Inferior parietal cortex (tissue), 1 donor: ENCODE measurements around the gene PEX10.
"Not testable (repeated sequence)": the region's sequence is repeated elsewhere in the genome, so short reads cannot be mapped to it uniquely, and the experiment has no call there.

Experiments used
- DNase-seq: peaks from one replicate; pipeline ENCODE4 v3.0.0-alpha.2; 2016; ENCODE audit errors: extremely low spot score

PEX10 gene

DNA sequence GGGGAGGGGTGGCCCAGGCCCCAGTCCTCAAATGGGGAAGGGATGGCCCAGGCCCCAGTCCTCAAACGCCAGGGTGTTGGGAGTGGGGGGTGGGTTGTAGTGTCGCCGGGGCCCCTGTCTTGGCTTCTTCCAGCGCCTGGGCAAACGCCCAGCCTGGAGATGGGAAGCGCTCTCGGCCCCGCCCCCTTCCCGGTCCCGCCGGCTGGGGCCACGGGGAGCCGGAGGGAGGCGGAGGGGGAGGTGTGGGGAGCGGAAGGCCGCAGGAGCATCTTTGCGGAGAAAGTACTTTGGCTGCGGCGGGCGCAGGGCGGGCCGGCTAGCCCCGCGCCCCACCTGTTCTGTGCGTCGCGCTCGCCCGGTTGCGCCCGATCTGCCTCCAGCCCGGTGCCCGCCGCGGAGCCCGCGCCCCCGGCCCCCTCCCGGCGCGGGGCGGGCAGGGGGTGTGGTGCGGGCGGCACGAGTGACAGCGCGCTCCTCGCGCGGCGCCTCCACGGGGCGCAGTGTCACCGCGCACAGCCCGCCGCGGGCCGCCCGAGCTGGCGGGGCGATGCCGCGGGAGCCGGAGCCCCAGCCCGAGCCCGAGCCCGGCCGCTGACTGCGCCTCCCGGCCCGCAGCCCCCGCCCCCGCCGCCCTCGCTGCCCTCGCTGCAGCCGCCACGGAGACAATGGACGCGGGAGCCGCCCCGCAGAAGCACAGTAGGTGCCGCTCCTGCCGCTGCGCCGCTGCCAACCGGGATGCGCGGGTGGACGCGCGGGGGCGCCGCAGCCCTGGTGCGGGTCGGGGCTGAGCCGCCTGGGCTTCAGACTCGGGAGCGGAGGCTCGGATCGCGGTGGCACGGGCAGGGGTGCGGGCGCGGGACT is 31.1 kb upstream of the PEX10 start:
- DNase-seq = no peak

DNA sequence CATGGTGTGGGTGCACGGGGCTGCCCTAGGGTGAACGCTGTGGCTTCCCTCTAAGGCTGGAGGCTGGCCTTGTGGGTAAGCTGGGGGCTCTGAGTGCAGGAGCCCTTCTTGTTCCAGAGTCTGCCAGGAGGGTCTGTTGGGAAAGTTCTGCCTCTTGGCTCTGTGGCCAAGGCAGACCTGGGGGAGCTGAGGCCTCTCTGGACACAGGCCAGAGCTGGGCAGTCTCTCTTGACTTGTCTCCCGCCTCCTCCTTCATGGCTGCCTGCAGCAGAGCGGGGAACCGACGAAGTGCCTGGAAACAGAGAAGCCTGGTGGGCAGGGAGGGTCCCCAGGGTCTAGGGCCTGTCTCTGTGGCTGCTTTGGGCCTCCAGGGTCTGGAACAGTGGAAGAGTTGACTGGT is 30.3 kb upstream of the PEX10 start:
- no peak for DNase-seq

DNA sequence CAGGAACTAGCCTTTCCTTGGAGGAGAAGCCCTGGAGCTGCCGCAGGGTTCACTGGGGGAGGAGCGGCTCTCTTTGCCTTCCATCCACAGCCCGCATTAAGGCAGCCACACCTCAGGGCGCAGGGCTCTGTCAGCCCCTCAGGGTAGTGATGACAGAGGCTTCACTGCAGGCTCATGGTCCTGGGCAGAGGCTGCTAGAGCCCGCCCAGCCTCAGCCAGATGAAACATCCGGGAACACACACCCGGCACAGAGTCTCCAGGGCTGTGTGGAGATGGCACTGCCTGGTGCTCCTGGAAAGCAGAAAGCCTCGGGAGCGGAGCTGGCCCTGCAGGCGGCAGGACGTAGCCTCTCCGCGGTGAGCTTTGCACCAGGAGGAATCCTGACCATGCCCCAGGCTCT is 29.4 kb upstream of the PEX10 start:
- DNase-seq = no peak

DNA sequence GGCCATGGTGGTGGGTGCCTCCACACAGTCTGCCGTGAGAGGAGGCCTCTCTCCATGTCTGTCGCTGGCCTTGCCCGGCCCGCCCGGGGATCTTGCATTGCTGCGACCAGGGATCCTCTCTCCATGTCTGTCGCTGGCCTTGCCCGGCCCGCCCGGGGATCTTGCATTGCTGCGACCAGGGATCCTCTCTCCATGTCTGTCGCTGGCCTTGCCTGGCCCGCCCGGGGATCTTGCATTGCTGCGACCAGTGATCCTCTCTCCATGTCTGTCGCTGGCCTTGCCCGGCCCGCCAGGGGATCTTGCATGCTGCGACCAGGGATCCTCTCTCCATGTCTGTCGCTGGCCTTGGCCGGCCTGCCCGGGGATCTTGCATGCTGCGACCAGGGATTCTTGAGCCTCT is 28.0 kb upstream of the PEX10 start:
- not testable (repeated sequence) for DNase-seq

DNA sequence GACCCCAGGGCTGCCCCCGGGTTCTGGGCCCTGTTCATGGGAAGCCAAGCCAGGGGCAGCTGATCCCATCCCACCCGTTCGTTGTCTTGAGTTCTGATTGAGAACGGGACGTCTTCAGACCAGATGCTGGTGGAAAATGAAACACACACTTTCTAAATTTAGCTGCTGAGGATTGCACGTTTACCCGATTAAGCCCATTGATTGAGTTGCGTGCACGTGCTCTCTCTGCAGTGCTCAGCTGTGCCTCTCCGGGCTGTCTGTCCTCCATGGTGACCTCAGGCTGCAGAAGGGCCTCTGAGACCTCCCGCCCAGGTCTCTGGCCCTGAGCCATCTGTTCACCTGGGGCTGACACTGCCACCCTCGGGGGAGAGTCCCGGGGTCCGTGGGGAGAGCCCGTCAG is 27.0 kb upstream of the PEX10 start:
- DNase-seq = no peak

DNA sequence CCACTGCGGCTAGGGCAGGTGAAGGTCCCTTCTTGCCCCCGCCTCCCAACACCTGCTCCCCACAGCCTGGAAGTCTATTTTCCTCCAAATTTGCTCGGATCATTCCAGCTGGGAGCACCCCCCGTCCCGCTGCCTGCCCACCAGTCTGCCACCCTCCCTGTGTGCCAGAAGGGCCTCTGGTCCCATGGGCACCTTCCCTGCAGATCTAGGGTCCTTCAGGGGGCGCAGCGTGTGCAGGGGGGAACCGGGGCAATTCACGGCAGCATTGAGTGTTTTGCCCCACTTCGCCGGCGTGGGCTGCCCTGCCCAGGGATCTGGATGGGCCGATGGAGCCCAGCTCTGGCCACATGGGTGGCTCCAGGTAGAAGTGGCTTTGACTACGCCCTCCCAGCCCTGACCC is 26.3 kb upstream of the PEX10 start:
- no peak for DNase-seq

DNA sequence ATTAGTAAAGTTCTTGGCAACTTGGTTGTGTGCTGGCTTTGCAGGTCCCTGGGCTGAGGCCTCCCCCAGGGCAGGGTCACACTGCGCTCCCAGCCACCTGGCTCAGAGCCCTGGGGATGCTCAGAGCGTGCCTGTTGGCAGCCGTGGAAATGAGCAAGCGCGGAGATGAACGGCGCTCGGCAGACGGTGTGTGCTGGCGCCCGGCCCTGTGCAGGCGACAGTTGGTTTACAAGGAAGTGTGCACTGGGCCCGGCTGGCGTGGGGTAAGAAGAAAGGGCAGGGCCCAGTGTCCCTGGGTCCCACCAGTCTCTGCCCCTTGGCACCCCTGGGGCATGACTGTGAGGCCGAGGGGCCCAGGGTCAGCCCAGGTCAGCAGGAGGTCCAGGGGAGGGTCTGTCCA is 25.7 kb upstream of the PEX10 start:
- no peak for DNase-seq

DNA sequence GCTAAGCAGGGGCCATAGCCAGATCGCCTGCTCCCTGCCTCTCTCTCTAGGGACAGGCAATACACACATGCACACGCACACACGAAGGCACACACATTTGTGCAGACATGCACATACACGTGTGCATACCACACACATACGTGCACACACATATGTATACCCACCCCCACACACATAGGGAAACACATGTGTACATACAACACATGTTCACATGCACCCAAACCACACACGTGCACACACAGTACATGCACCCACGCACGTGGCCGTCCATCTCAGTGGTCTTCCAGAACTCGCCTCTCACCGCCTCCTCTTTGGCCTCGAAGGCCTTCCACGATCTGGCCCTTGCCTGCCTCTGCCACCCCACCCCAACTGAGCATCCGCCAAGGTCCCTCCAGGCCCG is 25.3 kb upstream of the PEX10 start:
- no peak for DNase-seq

DNA sequence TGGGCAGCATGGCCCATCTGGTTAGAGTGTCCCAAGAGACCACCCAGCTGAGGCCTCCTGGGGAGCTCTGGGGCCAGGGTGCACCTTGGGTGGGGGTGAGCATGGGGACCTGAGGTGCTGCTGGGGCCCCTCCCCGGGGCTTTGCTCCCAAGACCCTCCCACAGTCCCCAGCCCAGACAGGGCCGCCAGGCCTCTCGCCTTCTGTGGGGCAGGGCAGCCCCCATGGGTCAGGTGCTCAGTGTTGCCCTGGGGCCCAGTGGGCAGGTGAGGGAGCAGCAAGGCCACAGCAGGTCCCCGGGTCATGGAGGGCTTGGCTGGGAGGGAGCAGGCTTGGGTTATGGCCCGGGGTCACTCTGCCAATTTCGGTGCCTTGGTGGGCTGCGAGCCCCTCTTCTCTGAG is 24.5 kb upstream of the PEX10 start:
- DNase-seq = no peak

DNA sequence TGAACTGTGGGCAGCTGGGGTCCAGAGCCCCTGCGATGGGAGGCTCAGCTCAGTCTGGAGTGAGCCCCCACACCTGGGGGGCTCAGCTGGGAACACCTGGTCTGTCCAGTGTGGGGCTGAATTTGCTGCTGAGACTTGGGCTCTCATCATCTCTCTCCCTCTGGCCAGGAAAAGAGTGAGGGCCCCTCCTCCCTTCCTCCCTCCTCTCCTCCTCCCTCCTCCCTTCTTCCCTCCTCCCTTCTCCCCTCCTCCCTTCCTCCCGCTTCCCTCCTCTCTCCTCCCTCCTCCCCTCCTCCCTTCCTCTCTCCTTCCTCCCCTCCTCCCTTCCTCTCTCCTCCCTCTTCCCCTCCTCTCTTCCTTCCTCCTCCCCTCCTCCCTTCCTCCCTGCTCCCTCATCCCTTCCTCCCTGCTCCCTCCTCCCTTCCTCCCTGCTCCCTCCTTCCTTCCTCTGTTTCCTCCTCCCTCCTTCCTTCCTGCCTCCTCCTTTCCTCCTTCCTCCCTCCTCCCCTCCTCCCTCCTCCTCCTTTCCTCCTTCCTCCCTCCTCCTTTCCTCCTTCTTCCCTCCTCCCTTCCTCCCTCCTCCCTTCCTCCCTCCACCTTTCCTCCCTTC is 23.5 kb upstream of the PEX10 start:
- DNase-seq = no peak

DNA sequence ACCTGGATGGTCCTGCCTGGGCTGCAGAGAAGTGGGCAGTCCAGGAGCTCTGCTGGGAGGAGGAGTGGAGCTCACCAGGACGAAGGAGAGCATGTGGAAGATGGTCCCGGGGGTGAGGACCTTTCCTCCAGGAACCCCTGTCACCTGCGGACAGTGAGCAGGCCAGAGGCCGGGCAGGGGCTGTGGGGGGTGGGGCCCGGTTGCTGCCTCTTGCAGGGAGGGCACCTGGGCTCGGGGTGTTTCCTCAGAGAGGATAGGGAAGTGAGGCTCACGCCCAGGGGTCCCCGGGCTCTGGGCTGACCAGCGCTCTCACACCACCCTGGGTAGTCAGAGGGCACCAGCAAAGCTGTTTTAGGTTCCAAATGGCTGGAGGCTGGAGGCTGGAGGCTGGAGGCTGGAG is 22.7 kb upstream of the PEX10 start:
- DNase-seq = no peak

DNA sequence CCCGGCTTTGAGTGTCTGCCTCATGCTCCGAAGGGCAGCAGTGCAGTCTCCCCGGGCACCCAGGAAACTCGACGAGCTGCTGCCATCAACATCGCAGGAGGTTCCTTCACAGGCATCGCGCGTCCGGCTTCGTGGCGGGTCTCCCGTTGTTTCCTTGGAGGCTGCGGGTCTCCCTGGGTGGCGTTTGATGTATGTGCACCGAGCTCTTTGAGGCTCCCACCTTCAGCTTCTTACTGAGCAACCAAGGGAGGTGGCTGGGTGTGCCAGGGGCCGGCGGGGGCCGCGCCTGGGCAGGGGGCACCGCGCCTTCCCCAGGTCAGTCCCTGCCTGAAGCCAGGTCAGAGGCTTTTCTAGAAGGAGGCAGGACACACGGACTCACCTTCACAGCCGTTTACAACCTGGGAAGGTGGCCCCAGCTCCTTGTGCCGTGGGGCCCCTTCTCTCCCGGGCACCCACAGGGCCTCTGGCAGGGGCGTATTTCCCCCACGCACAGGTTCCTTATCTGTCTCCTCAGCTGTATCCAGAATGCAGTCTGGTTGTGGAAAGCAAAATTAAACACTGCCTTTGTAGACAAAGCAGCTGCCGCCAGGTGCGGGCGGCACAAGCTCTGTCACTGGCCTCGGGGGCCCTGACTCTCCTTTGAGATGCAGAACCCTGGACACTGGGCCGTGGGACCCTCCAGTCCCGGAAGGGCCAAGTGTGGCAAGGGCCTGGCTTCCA is 21.7 kb upstream of the PEX10 start:
- no peak for DNase-seq

DNA sequence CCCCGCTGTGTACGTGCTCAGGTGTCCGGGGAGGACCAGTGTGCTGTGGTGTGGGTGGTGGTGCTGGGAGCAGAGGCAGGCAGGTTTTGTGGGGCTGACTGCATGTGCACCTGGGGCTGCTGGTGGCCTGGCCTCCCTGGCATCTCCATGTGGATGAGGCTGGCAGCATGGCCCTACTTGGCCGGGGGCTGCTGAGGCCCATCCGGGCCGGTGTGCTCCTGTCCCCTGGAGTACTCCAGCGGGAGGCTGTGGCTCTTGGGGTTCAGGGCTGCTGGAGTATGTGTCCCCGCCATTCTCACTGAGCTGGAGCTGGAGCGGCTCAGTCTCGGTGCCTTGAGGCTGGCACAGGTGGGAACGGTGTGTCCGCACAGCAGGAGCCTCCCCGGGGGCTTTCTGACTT is 20.8 kb upstream of the PEX10 start:
- no peak for DNase-seq

DNA sequence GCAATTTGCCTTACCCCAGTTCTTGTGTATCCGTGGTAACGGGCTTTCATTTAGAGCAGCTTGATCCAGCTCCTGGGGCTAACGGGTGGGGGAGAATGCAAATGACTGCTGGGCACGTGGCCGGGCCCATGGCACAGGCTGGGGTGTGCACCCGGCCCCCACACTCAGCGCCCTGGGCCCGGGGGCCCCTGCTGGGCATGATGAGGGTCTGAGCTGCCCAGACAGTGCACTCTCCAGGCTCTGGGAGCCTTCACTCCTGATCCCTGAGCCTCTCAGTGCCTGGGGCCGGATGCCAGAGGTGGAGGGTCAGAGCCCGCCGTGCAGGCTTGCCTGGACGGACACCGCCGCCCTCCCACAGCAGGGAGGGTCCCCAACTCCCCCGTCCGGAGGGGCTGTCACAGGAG is 20.1 kb upstream of the PEX10 start:
- no peak for DNase-seq

DNA sequence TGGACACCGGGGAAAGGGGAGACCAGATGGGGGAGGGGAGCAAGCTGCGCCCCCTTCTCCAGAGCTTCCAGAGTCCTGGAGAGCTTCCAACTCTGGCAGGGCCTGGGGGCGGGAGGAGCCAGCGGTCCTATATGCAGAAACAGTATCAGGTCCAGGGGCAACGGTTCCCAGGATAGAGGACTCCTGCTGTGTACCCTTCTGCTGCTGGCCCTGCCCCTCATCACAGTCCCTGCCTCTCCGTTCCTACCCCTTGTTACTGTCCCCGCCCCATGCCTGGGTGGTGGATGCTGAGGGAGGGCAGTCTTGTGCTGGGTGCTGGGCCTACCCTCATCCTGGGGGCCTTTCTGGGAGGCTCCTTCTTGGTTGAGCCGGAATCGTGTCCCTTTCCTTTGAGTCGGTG is 19.2 kb upstream of the PEX10 start:
- no peak for DNase-seq

DNA sequence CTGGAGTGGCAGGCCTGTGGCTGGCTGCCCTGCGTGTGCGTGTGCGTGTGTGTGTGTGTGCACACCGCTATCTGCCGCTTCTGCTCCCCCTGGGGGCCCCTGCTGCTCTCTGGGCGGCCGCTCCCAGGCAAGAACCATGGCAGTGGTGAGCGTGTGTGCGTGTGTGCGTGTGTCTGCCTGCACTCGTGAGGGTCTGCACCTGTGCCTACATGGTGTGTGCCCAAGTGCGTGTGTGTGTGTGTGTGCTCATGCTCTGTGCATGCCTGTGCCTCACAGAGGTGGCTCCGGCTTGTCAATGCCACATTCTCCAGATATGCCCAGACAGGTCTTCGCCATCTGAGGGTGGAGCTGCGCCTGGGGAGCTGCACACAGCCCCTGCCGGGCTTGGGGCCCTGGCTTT is 18.7 kb upstream of the PEX10 start:
- no peak for DNase-seq

DNA sequence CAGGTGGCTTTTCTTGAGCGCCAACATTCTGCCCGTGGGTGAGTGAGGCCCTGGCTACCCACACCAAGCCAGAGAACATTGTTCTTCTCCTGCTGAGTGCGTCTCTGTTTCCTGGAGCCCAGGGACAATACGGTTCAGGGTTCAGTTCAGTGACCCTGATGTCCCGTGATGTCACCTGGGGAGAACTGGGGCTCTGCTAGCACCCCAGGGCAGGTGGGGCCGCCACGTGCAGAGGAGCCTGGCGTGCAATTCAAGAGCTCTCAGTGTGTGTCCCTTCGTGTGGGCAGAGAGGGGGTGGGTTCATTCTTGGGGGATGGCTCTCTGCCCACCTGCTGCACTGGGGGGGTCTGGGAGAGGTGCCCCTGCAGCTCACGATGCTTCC is 18.2 kb upstream of the PEX10 start:
- no peak for DNase-seq

DNA sequence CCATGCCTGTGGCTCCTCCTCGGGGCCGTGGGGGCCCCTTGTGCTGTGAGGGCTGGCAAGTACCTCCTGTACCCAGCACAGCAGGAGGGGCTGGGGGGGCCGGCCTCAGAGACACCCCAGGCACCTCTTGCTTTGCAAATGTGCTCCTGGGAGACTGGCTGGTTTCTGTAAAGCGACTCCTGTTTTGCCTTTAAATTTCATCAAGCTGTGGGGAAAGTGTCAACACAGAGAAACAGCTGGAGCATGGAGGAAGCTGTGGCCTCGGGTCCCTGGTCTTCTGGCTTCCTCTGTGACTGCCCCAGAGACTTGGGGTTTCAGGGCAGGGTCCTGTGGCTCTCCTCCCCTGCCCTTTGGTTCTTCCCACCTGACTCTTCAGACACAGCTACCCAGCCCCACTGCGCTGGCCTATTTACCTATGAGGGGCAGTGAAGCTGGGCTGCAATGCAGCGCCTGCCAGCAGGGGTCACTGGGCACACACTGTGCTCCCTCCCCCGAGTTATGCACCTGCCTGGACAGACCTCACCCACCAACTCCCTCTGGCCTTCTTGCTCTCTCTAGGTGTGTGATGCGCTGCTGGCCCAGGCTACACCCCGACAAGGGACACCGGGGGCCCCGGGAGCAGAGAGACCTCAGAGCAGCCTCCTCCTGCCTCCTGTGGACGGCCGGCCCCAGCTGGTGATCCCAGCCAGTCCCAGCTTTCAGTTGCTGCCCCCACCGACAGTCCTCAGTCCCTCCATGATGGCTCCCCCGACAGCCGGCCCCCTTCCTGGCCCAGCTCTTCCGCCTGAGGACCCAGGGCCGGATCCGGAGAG is 17.6 kb upstream of the PEX10 start:
- no peak for DNase-seq

DNA sequence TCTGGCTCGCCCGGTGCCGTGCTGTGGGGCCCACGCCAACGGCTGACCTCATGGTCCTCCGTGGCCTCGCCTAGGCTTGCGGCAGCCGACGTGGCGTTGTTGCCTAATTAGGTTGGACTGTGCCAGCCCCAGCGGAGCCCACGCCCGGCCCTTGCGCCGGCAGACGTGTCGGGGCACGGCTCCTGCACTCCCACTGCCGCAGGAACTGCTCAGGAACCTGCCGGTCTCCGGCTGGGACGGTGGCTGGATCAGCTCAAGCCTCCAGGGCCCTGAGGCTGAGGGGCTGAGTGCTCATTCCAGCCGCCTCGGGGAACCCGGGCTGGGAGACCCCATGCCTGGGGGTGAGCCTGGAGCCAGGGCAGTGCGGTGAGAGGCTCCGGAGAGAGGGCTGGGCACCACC is 16.1 kb upstream of the PEX10 start:
- DNase-seq = no peak

DNA sequence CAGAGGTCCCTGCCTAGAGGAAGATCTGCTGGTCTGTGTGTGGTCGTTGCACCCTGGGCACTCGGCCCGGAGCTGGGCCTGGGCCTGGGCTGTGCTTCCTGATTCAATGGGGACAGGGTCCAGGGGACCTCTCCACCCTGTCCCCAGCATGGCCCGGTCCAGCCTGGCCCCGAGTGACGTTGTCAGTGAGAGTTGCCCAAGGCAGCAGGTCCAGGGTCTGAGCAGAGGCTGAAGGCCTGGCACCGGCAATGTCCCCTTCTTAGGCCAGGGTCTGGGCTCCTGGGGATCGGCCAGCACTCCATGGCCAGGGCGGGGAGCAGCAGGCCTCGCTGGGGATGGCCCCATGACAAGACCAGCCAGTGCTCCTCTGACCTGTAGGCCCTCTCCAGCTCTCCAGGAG is 15.6 kb upstream of the PEX10 start:
- DNase-seq = no peak

DNA sequence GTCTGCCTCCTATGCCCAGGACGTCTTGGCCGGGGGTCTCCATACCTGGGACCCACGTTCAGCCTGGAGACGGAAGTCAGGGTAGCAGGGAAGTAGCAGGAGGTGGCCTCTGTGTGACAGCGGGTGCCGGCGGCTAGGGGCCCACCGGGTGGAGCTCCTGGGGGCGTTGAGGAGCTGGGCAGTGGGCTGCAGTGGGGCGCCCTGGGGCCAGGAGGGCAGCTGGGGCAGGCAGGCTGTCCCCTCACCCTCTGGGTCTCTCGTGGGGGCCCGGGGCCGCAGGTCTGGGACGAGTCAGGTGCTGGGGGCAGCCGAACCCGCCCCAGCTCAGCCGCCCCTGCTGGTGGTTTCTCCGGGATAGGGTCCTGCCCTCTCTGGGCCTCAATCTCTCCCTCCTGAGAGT is 14.7 kb upstream of the PEX10 start:
- DNase-seq = no peak

DNA sequence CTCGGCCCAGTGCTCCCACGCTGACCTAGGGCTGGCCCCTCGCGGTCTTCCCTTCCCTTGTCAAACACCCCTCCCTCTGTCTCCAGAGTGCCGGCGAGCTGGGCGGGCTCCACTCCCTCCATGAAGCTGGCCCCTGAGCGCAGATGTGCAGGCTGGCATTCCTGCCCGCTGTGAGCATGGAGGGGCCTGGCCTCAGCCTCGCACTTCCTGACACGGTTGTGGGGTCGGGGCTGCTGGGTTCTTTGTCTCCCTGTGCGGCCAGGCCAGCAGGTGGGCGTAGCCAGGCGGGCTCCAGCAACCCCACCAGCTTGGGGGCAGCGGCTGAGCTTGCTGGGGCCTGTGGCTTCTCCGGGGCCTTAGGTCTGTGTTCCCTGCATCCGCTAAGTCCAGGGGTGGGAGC is 14.2 kb upstream of the PEX10 start:
- no peak for DNase-seq
